HG03095 (cell line): Measurements from ENCODE around the gene PHGDH.

Experiments used
- ATAC-seq: cut with Tn5 transposase; IDR thresholded peaks from one replicate; pipeline ENCODE4 v1.9.1; 2021; ENCODE audit warnings: moderate library complexity; ENCODE audit not compliant: unreplicated experiment

The PHGDH gene

GRCh38 chr1:119729044-119729443 is 17.3 kb downstream of the PHGDH start:
- no peak for ATAC-seq

- no peak for ATAC-seq
These were observed 19.3 kb downstream of the PHGDH start for GRCh38 chr1:119731060-119731459.

- ATAC-seq, result no peak
These were observed 20.2 kb downstream of the PHGDH start for GRCh38 chr1:119731741-119732430.

- ATAC-seq, result no peak
These were observed 20.9 kb downstream of the PHGDH start for GRCh38 chr1:119732465-119733168.

- no peak for ATAC-seq
These were observed 22.0 kb downstream of the PHGDH start for GRCh38 chr1:119733754-119734153.

- ATAC-seq, result no peak
These were observed 23.5 kb downstream of the PHGDH start for GRCh38 chr1:119735217-119735616.

- no peak for ATAC-seq
These were observed 24.9 kb downstream of the PHGDH start for GRCh38 chr1:119736649-119737039.

- ATAC-seq, result no peak
These were observed 25.4 kb downstream of the PHGDH start for GRCh38 chr1:119737040-119737682.

- no peak for ATAC-seq
These were observed 26.5 kb downstream of the PHGDH start for GRCh38 chr1:119738100-119738720.

- ATAC-seq, result no peak
These were observed 27.4 kb downstream of the PHGDH start for GRCh38 chr1:119739150-119739549.

- no peak for ATAC-seq
These were observed 28.5 kb downstream of the PHGDH start for GRCh38 chr1:119740261-119740660.

GRCh38 chr1:119740896-119741780 is 29.4 kb downstream of the PHGDH start:
- ATAC-seq, result no peak

GRCh38 chr1:119742202-119742601 is 30.5 kb downstream of the PHGDH start:
- ATAC-seq, result no peak

- ATAC-seq, result no peak
These were observed 30.9 kb downstream of the PHGDH start for GRCh38 chr1:119742677-119743076.

- no peak for ATAC-seq
These were observed 31.6 kb downstream of the PHGDH start for GRCh38 chr1:119743308-119743707.

GRCh38 chr1:119743776-119744597 is 32.3 kb downstream of the PHGDH start:
- peak; percentile 63 for ATAC-seq

- no peak for ATAC-seq
These were observed 32.8 kb downstream of the PHGDH start for GRCh38 chr1:119744598-119744942.

- no peak for ATAC-seq
These were observed 33.3 kb downstream of the PHGDH start for GRCh38 chr1:119745034-119745433.

GRCh38 chr1:119747451-119747850 is 35.7 kb downstream of the PHGDH start:
- ATAC-seq, result no peak

- no peak for ATAC-seq
These were observed 36.3 kb downstream of the PHGDH start for GRCh38 chr1:119748040-119748439.
